Posterior cingulate gyrus (tissue), 11 donors: ENCODE results near the gene EXD3.
A peak's percentile ranks its signal among the peaks of the same experiment; 100 is the strongest.
"Not testable (repeated sequence)": the region's sequence is repeated elsewhere in the genome, so short reads cannot be mapped to it uniquely, and the experiment has no call there.

Source experiments
- DNase-seq, 10 donors: peaks; one replicate each; pipeline versions ENCODE4 v3.0.0 to v3.0.0-alpha.2; 2020 to 2021; ENCODE audit warnings: mixed read lengths in 3 of 10
- intact Hi-C: fragments of 100-400 bp; cut with DNase I; formaldehyde crosslinking; loops from one replicate; pipeline ENCODE4 v1.15.1; 2023

Gene EXD3

GRCh38 chr9:137272241-137273094 is 150.5 kb downstream of the EXD3 start:
- intact Hi-C loops, result no loop called here
- peak in 1 of 10 donors; percentile 74 for DNase-seq

- intact Hi-C loops, result no loop called here
- DNase-seq, result no peak
Observed at GRCh38 chr9:137271696-137272076, 151.3 kb downstream of the EXD3 start.

- DNase-seq, result peak in 1 of 10 donors; percentile 79
- intact Hi-C loops, result no loop called here
Observed at GRCh38 chr9:137270929-137271695, 151.8 kb downstream of the EXD3 start.

- peak in 1 of 10 donors; percentile 72 for DNase-seq
- intact Hi-C loops, result no loop called here
Observed at GRCh38 chr9:137269231-137269772, 153.7 kb downstream of the EXD3 start.

- no peak for DNase-seq
- intact Hi-C loops, result no loop called here
Observed at GRCh38 chr9:137268538-137269201, 154.3 kb downstream of the EXD3 start.

- intact Hi-C loops, result no loop called here
- DNase-seq, result no peak
Observed at GRCh38 chr9:137267933-137268355, 155.0 kb downstream of the EXD3 start.

GRCh38 chr9:137266585-137267453 is 156.1 kb downstream of the EXD3 start:
- peak in 1 of 10 donors; percentile 68 for DNase-seq

GRCh38 chr9:137266162-137266527 is 156.8 kb downstream of the EXD3 start:
- DNase-seq, result peak in 1 of 10 donors; percentile 85
- intact Hi-C loops, result no loop called here

More at GRCh38 chr9:137266585-137267453, 156.1 kb downstream of the EXD3 start:
- intact Hi-C loops, result no loop called here

- intact Hi-C loops, result no loop called here
- peak in 1 of 10 donors; percentile 83 for DNase-seq
Observed at GRCh38 chr9:137265496-137266161, 157.3 kb downstream of the EXD3 start.

- no peak for DNase-seq
- intact Hi-C loops, result no loop called here
Observed at GRCh38 chr9:137264067-137264466, 158.9 kb downstream of the EXD3 start.

GRCh38 chr9:137263506-137263905 is 159.5 kb downstream of the EXD3 start:
- intact Hi-C loops, result no loop called here

GRCh38 chr9:137262909-137263285 is 160.1 kb downstream of the EXD3 start:
- peak in 1 of 10 donors; percentile 68 for DNase-seq
- intact Hi-C loops, result no loop called here

More at GRCh38 chr9:137263506-137263905, 159.5 kb downstream of the EXD3 start:
- DNase-seq, result no peak

GRCh38 chr9:137262173-137262908 is 160.6 kb downstream of the EXD3 start:
- intact Hi-C loops, result not testable (repeated sequence)
- DNase-seq, result peak in 3 of 10 donors; percentile 44 to 86 (median 48)
